Measurements from ENCODE around the gene WNT7A.

- TF ChIP-seq POLR2AphosphoS5 (IDR thresholded peaks at IDR 0.05) (no peak), POLR2A (IDR thresholded peaks at IDR 0.05) (no peak)
Observed at GRCh38 chr3:13835246-13835645, 44.6 kb downstream of the WNT7A start.

Data from prostate gland (tissue), 1 donor.